Measurements from ENCODE around the gene RPA3. TPM values are rescaled to one million over a fixed set of nuclear protein-coding genes. Genes with fewer than 3 reads are reported as not detected.
A peak's percentile ranks its signal among the peaks of the same experiment; 100 is the strongest.

RPA3 gene
- total RNA-seq, 1 experiment from 2014 or later, result 121 TPM

DNA sequence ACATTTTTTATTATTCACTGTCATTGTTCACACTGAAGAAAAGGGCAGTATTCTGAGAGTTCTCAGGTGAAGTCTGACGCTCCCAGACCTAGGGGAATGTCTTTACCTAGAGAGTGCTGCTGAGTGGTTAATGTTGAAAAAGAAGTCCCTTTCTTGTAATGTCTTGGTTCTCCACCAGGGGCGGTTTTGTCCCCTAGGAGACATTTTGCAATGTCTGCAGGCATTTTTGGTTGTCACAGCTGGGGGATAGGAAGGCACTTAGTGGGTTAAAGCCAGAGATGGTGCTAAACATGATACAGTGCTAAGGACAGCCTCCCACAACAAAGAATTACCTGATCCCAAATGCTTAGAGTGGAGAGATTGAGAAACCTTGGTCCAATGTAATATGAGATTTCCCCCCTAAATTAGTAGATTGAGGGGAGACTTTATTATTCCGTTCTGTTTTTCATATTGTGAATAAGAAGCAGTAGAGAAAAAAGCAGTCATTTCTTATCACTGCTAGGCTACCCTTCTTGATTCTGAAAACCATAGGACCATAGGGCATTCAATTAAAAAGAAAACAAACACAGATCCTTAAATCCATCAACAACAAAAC, 64.7 kb downstream of the RPA3 start:
- DNase-seq (ENCODE audit: low read depth), result peak; percentile 33

DNA sequence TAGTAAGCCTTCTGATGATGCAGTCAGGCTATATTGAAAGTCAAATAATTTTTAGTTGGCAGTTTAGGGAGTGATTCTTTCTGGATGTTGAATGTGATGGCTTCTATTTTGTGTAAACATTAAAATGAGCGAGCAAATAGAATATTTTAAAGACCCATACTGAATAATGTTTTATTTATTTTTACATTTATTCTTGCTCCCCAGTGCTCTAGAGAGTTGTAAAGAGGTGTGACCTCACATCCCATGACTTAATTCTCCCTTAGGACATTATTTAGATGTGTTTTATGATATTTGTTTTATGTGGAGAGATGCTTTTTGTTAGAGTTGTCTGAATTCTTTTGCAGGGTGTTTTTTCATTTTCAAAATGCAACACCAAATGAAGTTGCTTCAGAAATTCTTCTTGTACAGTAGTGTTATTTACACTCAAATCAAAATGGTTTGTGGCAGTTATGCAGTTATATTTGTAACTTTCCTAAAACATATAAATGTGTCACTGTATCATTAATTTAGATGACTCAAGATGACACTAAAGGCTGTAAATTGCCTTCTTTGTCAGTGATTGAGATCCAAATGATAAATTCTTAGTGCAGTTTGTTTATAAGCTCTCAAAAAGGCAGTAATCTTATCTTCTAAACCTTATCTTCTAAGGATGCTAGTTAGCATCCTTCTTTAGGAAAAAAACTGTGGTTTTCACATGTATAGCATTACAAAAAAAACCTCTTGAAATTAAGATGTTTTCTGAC, 65.4 kb downstream of the RPA3 start:
- peak; percentile 40 for DNase-seq (ENCODE audit: low read depth)

DNA sequence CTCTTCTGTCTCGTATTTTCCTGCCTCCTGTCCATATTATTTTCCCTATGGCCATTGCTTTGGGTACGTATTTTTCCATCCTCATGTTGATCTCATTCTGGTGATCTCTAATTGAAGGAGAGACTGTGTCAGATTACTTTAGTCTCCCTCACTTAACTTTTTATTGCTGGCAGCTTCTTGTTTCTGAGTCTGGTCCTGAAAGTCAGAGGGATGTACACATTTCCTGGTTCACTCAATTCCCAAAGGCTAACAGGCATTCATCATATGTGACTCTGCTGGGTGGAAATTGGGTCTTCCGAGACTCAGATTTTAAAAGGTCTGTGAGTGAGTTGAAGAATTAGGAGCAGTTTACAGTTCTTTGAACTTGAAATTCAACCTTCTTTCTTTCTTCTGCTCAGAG, 66.9 kb downstream of the RPA3 start:
- DNase-seq (ENCODE audit: low read depth), result no peak

DNA sequence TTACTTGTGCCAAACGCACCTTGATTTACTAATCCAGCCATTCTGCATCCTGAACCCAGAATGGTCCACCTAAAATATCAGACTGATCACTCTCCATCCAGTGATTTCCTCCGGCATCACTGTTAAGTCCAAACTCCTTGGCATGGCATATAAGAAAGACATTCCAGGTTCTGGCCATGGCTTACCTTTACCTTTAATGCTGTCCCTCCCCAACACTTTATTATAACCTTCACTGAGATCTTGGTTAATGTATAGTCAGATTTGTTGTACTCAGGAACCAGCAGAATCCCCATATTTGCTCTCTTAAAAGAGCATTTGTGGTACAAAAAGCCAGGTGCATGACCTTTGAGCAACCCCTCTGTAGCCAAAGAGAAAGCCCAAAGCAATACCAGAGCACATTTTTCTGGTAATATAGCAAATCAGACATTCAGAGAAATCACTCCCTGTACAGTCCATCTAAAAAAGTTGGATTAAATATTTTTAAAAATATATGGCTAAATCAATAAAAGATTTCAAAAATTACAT, 67.7 kb downstream of the RPA3 start:
- DNase-seq (ENCODE audit: low read depth), result no peak

DNA sequence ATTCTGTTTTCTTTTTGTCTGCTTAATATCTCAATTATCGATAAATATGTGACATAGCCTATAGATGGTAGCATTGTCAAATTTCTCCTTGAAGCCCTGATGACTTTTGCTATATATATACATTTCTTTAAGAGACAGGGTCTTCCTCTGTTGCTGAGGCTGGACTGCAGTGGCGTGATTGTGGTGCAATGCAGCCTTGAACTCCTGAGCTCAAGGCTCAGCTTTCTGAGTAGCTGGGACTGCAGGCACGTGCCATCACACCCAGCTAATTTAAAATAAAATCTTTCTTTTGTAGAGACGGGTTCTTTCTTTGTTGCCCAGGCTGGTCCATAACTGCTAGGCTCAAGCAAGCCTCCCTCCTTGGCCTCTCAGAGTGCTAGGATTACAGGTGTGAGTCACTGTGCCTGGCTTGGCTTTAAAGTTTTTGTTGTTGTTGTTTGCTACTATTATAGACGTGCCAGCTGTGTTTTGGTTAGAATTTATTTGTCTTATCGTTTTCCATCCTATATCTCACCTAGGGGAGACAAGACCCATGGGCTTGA, 70.8 kb downstream of the RPA3 start:
- no peak for DNase-seq (ENCODE audit: low read depth)

DNA sequence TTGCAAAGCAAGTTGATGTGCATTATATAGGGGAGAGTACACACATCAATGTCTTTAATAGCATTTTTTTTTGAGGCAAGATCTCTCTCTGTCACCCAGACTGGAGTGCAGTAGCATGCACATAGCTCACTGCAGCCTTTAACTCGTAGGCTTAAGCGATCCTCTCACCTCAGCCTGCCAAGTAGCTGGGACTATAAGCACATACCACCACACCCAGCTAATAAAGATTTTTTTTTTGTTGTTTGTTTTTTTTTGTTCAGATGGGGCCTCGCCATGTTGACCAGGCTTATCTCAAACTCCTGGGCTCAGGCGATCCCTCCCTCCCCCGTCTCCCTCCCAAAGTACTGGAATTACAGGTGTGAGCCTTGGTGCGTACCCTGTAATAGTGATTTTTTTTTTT, 76.3 kb downstream of the RPA3 start:
- no peak for DNase-seq (ENCODE audit: low read depth)

DNA sequence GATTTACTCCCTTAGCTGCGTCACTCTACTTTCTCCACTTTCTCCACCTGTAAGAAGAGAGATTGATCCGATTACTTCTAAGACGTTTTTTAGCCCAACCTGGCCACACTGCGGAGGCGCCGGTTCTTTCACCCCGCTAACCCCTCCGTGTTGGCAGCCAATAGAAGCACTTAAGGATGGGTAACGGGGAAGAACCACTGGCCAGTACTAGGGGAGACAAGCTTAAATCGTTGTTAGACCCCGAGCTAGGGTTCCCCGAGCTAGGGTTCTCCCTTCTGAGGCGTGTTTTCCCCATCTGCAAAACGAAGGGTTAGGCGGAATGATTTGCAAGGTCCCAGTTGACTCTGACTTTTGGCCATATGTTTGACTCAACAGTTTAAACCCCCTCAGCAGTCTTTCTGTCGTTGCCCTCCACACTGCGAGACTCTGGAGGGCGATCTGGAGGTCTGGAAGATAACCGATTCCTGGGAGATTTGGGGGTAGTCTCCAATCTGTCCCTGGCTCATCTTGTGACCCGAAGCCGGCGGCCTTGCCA, 77.2 kb downstream of the RPA3 start:
- DNase-seq (ENCODE audit: low read depth), result no peak

DNA sequence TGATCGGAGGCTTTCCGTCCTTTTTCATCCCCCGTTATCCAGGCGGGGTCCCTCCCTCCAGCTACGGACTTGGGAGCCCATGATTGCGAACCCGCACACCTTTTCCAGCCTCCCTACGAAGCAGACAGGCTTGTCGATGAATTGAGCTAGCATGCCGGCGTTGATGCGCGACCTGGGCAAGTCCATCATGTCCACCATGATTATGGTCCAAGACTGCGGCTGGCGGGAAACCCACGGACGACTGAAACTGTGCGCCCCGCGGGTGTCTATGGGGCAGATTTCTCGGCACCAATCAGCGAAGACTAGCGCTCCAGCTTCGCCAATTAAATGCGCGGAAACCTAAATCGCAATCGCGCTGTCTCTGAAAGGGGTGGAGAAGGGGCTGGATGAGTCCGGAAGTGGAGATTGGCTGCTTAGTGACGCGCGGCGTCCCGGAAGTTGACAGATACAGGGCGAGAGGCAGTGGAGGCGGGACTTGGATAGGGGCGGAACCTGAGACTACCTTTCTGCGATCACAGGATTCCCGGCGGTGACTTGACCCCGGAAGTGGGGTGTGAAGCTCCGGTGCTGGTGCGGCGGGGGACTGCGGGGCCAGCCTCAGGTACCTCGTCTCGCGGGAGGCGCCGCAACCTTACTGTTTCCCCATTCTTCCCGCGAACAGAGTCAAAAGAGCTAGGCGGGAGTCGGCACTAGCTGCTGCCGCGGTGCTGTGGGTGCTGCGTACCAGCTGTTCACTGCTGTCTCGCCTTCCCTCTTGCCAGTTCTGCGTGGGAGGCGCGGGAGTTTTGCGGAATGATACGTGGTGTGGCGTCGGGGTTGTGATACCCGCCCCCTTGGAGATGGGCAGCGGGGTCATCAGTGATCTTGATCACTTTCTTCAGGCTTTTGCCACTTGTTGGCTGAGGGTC, 77.9 kb downstream of the RPA3 start, which contains the start of gene UMAD1:
UMAD1 (plus strand) TSS at position 532 of the 908 bp plus-strand sequence. CDS start 32,620 bp downstream, outside the sequence.
- DNase-seq (ENCODE audit: low read depth), result peak; percentile 100

DNA sequence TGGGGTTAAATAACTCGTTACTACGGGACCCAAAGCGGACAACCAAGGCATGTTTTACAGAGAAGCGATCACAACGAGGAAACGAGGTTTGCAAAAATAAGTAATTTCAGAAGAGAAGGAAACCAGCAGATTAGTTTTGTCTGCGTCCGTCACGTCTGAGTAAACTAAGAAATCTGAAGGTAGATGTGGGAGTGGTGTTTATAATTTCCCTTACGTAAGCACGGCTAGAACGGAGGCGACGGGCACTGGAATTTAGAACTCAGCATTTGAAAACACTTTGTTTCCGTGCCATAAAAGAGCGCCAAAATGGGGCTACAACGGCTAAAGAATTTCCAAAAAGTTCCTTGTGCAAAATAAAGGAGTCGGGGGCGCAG, 78.6 kb downstream of the RPA3 start:
- DNase-seq (ENCODE audit: low read depth), result peak; percentile 57

DNA sequence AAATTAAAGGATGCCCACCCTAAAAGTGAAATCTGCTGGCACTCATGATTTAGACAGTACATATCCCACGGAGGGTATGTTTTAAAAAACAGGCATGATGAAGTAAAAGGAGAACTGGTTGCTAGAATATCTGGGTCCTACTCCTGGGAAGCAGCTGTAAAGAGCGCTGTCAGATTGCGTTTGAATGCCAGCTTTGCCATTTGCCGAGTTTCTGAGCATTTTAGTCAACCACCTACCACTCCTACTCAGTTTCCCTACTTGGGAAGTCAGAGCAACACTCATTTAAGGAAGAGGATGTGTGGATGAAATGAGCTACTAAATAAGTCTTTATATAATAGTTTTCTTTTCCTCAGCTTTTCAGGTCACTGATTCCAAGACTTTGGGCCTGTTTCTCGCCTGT, 79.0 kb downstream of the RPA3 start:
- DNase-seq (ENCODE audit: low read depth), result peak; percentile 19

DNA sequence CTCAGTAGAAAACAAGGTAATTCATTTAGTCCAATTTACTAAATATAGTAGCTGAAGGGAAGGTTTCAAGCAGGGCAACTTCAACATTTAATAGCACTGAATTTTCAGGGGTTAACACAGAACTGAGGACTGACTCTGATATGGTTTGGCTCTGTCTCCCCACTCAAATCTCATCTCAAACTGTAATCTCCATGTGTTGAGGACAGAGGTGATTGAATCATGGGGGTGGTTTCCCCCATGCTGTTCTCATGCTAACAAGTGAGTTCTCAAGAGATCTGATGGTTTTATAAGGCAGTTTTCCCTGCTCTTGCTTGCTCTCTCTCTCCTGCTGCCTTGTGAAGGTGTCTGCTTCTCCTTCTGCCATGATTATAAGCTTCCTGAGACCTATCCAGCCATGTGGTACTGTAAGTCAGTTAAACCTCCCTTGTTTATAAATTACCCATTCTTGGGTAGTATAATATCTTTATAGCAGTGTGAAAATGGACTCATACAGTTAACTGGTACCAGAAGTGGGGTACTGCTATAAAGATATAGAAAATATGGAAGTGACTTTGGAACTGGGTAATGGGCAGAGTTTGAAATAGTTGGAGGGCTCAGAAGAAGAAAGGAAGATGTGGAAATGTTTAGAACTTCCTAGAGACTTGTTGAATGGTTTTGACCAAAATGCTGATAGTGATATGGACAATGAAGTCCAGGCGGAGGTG, 87.6 kb downstream of the RPA3 start:
- no peak for DNase-seq (ENCODE audit: low read depth)

DNA sequence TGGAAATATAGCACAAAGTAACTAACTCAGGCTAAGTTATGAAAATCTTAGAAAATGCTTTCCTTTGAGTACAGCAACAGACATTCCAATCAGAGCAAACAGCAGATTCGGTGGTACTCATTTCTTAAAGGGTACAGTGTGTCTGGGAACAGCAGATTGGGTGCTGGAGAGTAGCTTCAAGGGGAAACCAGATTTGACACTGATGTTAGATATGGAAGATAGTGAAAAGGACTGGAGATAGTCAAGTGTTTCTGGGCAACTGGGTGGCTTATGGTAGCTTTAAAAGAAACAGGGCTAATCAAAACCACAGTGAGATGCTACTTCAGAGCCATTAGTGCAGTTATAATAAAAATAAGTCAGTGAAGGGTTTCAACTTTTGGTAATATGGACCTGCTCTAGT, 89.9 kb downstream of the RPA3 start:
- no peak for DNase-seq (ENCODE audit: low read depth)

DNA sequence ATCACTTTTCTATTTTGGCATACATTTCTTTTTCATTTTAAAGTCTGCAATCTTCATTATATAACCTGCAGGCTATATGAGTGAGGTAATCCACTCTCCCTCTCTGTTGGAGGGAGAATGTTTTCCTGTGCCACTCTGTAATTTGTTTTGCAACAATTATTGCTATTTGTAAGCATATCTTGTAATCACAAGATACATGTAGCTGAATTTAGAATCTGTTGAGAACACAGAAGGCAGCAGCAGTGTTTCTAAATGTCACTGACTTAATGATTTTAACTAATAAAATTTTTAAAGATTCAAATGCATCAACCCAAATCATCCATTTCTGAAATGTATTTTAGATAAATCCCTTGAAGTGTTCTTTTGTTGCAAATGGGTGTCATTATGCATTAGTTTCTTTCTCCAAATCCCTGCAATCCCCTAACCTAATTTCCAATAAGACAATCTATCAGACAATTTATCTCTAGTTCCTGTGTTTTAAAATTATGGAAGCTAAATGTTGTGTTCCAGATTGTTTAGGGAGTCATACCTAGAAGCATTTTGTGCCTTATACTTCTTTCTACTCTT, 97.7 kb downstream of the RPA3 start:
- no peak for DNase-seq (ENCODE audit: low read depth)

DNA sequence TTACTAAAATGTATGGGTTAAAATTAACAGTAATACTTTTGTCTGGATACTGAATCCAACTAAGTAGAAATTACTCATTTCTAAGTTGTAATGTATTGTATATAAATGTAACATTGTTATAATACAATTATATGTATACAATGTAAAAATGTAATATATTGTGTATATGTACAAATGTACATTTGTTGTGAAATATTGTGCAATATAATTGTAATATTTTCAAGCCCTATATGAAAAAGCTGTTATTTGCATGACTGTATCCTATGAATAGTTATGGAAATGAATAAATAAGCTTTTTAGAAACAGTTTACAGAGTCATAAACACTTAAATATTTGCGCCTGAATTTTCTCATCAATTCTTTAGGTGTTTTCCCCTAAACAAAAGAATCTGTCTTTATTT, 98.2 kb downstream of the RPA3 start:
- no peak for DNase-seq (ENCODE audit: low read depth)

DNA sequence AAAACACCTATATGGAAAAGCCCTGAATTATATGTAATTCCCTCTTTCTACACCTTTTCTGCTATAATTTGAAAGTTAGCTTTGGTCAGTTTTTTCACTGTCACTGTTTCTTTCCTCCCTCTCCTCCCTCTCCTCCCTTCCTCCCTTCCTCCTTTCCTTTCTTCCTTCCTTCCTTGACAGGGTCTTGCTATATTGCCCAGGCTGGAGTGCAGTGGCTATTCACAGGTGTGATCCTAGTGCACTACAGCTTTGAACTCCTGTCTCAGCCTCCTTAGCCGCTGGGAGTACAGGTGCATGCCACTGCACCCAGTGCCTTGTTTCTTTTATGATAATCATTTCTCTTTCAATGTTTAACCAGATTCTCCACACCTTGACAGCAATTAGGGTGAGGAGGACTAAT, 100.0 kb downstream of the RPA3 start:
- DNase-seq (ENCODE audit: low read depth), result no peak

DNA sequence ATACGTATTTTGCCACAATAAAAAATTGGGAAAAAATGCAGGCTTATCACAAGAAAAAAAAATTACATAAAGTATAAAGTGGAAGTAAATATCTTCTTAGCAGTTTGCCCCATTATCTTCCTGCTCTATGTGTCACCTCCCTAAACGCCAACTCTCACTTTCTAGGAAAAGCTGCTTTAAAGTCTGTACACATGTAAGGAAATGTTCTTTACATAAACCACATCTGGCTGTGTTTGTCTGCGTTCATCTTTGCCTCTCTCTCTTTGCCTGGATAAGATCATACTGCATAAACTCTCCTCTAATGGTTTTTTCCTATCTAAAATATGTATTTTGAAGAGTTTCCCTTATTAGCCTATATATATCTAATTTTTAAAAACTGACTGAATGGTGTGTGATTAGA, 100.9 kb downstream of the RPA3 start:
- no peak for DNase-seq (ENCODE audit: low read depth)

DNA sequence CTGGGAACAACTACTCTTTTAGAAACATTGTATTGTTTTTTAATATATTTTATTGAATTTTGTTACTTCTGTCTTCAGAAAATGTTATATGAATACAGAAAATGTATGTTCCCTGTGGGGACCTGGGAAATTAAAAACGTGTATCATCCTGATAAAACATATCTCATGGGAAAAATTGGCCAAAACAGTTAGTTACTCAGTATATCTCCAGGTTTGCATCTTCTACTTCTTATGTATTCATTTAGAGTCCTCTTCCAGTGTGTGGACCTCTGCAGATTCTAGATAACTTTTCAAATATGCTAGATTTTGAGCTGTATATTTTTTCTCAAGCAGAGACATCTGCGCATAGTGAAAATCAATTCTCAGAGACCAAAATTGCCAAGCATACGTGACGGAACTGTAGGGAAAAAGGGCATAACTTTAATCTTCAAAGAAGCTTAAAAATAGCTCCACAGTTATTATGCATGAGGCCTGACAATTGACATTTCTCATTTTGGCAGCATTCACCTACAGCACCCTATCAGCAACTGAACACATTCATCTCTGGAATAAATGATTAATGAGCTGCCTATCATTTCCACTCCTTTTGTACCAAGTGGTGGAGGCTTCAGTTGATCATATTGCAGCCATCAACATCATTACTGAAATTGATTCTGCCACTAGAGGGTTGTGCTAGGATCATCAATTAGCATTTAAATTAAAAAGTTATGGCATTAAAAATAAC, 104.2 kb downstream of the RPA3 start:
- DNase-seq (ENCODE audit: low read depth), result no peak

DNA sequence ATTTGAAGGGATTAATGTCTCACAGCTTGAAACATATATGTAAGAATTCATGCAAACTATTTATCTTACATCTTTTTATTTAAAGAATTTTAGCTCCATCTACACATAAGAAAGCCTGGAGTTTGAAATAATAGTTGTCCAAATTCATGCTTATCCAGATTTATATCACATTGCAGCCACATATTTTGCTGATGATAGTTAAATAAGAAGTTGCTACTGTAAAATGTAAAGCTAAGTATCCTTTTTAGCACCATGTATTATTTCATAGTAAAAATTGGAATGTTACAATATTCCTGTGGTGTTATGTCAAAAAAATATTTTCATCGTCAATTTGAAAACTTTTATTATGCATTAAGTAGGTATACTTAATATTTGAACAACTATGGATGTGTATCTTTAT, 105.2 kb downstream of the RPA3 start:
- no peak for DNase-seq (ENCODE audit: low read depth)

DNA sequence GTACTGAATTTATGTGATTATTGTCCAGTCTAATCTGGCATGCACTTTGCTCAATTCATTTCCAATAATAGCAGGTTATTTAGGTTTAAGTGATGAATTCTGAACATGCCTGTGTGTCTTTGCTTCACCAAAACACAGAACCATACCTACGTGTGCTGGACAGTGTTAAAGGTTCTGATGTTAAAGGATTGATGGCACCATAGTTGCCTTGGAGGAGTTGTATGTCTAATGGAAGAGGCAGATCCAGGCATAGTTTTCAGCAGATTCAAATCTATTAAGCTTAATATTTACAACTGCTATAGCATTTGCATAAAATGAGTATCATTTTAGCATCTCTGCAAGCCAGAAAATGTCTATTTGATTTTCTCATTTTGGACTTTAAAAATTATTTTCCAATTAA, 105.9 kb downstream of the RPA3 start:
- DNase-seq (ENCODE audit: low read depth), result no peak

DNA sequence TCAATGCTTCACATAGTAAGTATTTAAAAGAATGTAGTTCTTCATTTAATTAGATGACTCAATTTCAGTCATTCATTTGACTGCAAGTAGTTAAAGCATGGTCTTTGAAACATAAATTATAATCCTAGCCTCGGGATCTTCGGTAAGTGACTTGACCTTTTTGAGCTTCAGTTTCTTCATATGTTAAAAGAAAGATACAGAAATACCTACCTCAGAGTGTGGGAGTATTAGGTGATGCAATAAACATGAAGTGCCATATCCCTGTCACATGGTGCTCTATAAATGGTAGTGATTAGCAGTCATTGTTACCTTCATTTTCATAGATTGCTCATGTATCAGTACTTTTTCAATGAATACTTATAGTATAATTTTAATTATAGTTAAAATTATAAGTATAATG, 109.1 kb downstream of the RPA3 start:
- DNase-seq (ENCODE audit: low read depth), result no peak
